CD1c-positive myeloid dendritic cell (primary cell): ENCODE data around the gene PCDHA3.
"Not testable (repeated sequence)": the region's sequence is repeated elsewhere in the genome, so short reads cannot be mapped to it uniquely, and the experiment has no call there.

Source experiments
- DNase-seq: peaks from one replicate; pipeline ENCODE4 v3.0.0-alpha.2; 2016; ENCODE audit errors: extremely low spot score

Gene PCDHA3

GRCh38 chr5:140800816-140801493 lies at the start of gene PCDHA3:
Gene PCDHA3, plus strand, starts transcription at chr5:140801057.
- no peak for DNase-seq

- DNase-seq, result no peak
Measured at GRCh38 chr5:140753561-140753960, 47.3 kb upstream of the PCDHA3 start.

GRCh38 chr5:140764177-140764973 lies 36.5 kb upstream of the PCDHA3 start:
- DNase-seq, result no peak

GRCh38 chr5:140767444-140767843 lies 33.4 kb upstream of the PCDHA3 start:
- no peak for DNase-seq

GRCh38 chr5:140780512-140780911 lies 20.3 kb upstream of the PCDHA3 start:
- DNase-seq, result no peak

- no peak for DNase-seq
Measured at GRCh38 chr5:140785905-140786686, 14.8 kb upstream of the PCDHA3 start, which contains the start of gene PCDHA1. Gene PCDHA1, plus strand, starts transcription at chr5:140786140.

- DNase-seq, result not testable (repeated sequence)
Measured at GRCh38 chr5:140787422-140787821, 13.4 kb upstream of the PCDHA3 start.

GRCh38 chr5:140787849-140788504 lies 12.9 kb upstream of the PCDHA3 start:
- DNase-seq, result not testable (repeated sequence)

GRCh38 chr5:140791089-140791488 lies 9.8 kb upstream of the PCDHA3 start:
- no peak for DNase-seq

- no peak for DNase-seq
Measured at GRCh38 chr5:140794595-140795258, 6.1 kb upstream of the PCDHA3 start, which contains the start of gene PCDHA2. Gene PCDHA2, plus strand, starts transcription at chr5:140794852.

GRCh38 chr5:140795259-140795641 lies 5.6 kb upstream of the PCDHA3 start:
- DNase-seq, result no peak

GRCh38 chr5:140796072-140796717 lies 4.7 kb upstream of the PCDHA3 start:
- not testable (repeated sequence) for DNase-seq

GRCh38 chr5:140796718-140797095 lies 4.2 kb upstream of the PCDHA3 start:
- DNase-seq, result no peak

- no peak for DNase-seq
Measured at GRCh38 chr5:140801494-140801841, 611 bp downstream of the PCDHA3 start.

- not testable (repeated sequence) for DNase-seq
Measured at GRCh38 chr5:140802381-140802780, 1.5 kb downstream of the PCDHA3 start.

GRCh38 chr5:140802781-140803271 lies 2.0 kb downstream of the PCDHA3 start:
- DNase-seq, result no peak

GRCh38 chr5:140806834-140807775 lies 6.2 kb downstream of the PCDHA3 start, which contains the start of gene PCDHA4:
Gene PCDHA4, plus strand, starts transcription at chr5:140807068.
- no peak for DNase-seq

GRCh38 chr5:140808241-140808888 lies 7.5 kb downstream of the PCDHA3 start:
- DNase-seq, result not testable (repeated sequence)

- no peak for DNase-seq
Measured at GRCh38 chr5:140808889-140809291, 8.0 kb downstream of the PCDHA3 start.
